OCI-LY3 (cell line): ENCODE measurements around the gene KIF18A.
A peak's percentile ranks its signal among the peaks of the same experiment; 100 is the strongest.
"Not testable (repeated sequence)": the region's sequence is repeated elsewhere in the genome, so short reads cannot be mapped to it uniquely, and the experiment has no call there.

ENCODE experiments used
- H2AFZ ChIP-seq: fragments of 200-600, 300-600 bp; shearing (Covaris generic); 2 replicates; pipeline ENCODE4 v1.6.0; 2014; ENCODE audit warnings: antibody characterized with exemption, low read depth, low read length
- H3K27ac ChIP-seq: fragments of 200-600, 300-600 bp; sonication (generic); 2 replicates; pipeline ENCODE4 v1.5.1; 2014; ENCODE audit warnings: mild to moderate bottlenecking, low read length, moderate library complexity, mixed read lengths
- H3K27me3 ChIP-seq: fragments of 200-600, 300-600 bp; sonication (generic); 2 replicates; pipeline ENCODE4 v1.6.1; 2014; ENCODE audit warnings: low read depth, low read length, mixed read lengths
- H3K36me3 ChIP-seq: fragments of 200-600, 300-600 bp; sonication (generic); replicated peaks from 2 replicates; pipeline ENCODE3; 2014; ENCODE audit warnings: low read depth, low read length, mixed read lengths
- H3K4me1 ChIP-seq: fragments of 300-600, 200-600 bp; sonication (generic); 2 replicates; pipeline ENCODE4 v1.6.1; 2014; ENCODE audit warnings: low read length, mixed read lengths
- H3K4me2 ChIP-seq: fragments of 200-600, 300-600 bp; sonication (generic); 2 replicates; pipeline ENCODE4 v1.6.1; 2014; ENCODE audit warnings: low read length, mixed read lengths
- H3K4me3 ChIP-seq: fragments of 300-600, 200-600 bp; sonication (generic); 2 replicates; pipeline ENCODE4 v1.5.1; 2014; ENCODE audit warnings: antibody characterized with exemption, mild to moderate bottlenecking, low read length, moderate library complexity
- H3K79me2 ChIP-seq: fragments of 300-600, 200-600 bp; shearing (Covaris generic); 2 replicates; pipeline ENCODE4 v1.6.1; 2014; ENCODE audit warnings: mild to moderate bottlenecking, low read length, mixed read lengths
- H3K9ac ChIP-seq: fragments of 300-600, 200-600 bp; shearing (Covaris generic); 2 replicates; pipeline ENCODE4 v1.6.0; 2014; ENCODE audit warnings: mild to moderate bottlenecking, low read length, moderate library complexity
- H3K9me3 ChIP-seq: fragments of 200-600, 300-600 bp; shearing (Covaris generic); 2 replicates; pipeline ENCODE4 v1.6.1; 2014; ENCODE audit warnings: low read length, mixed read lengths; ENCODE audit not compliant: insufficient read depth
- H4K20me1 ChIP-seq: fragments of 200-600, 300-600 bp; sonication (generic); 2 replicates; pipeline ENCODE4 v1.6.1; 2016; ENCODE audit warnings: low read length, mixed read lengths; ENCODE audit not compliant: insufficient read depth
- CTCF ChIP-seq: fragments of 200-600, 300-600 bp; sonication (generic); IDR thresholded peaks from 2 replicates; pipeline ENCODE4 v1.5.1; 2014; ENCODE audit warnings: antibody characterized with exemption, low read length, low read depth
- EZH2phosphoT487 ChIP-seq: fragments of 200-600 bp; shearing (Covaris generic); IDR thresholded peaks from 2 replicates; pipeline ENCODE4 v1.6.1; 2018; ENCODE audit warnings: antibody characterized with exemption, mixed run types, low read depth

The KIF18A gene

GRCh38 chr11:28106353-28107043 lies 1.5 kb downstream of the KIF18A start:
- peaks cover 2% of the 10 kb centered on the region for H3K36me3 ChIP-seq
- peaks cover 96% of the 10 kb centered on the region for H3K79me2 ChIP-seq
- no peaks in the 10 kb centered on the region for H3K9me3 ChIP-seq
- H4K20me1 ChIP-seq, result no peaks in the 10 kb centered on the region
- no peak overlapping the region; the same call in 1 of the 2 replicates for H2AFZ ChIP-seq
- peak overlapping the region; percentile 85 for H3K4me3 ChIP-seq
- peak overlapping the region; percentile 90 for H3K4me2 ChIP-seq
- peaks cover 35% of the 10 kb centered on the region for H3K4me1 ChIP-seq
- no peaks in the 10 kb centered on the region for H3K27me3 ChIP-seq
- no peak overlapping the region for H3K27ac ChIP-seq
- peak overlapping the region; percentile 89 for H3K9ac ChIP-seq
- no peak for TF ChIP-seq CTCF

DNA sequence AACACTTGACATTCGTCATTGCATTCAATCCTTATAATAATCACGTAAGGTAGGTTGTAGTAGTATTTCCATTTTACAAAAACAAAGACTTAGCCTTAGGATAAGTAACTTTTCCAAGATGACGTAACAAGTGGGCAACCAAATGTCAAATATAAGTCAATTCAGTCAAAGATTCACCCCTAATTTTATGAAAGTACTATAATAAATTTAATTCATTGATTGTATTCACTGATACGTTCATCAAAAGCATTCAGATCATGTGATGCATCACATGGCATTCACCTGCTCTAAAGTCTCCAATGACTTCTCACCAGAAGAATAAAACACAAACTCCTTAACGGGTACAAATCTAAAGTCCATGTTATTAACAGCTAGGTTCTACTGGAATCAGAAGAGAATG lies 2.1 kb downstream of the KIF18A start:
- H4K20me1 ChIP-seq, result no peaks in the 10 kb centered on the region
- no peaks in the 10 kb centered on the region for H3K27me3 ChIP-seq
- no peak overlapping the region for H3K4me3 ChIP-seq
- H3K36me3 ChIP-seq, result peaks cover 2% of the 10 kb centered on the region
- no peak overlapping the region for H3K9ac ChIP-seq
- TF ChIP-seq EZH2phosphoT487 (no peak), CTCF (no peak)
- H3K4me1 ChIP-seq, result peaks cover 30% of the 10 kb centered on the region
- no peaks in the 10 kb centered on the region for H3K9me3 ChIP-seq
- H3K27ac ChIP-seq, result no peak overlapping the region
- H3K4me2 ChIP-seq, result peak overlapping the region; percentile 90
- no peak overlapping the region for H2AFZ ChIP-seq
- H3K79me2 ChIP-seq, result peaks cover 93% of the 10 kb centered on the region

DNA sequence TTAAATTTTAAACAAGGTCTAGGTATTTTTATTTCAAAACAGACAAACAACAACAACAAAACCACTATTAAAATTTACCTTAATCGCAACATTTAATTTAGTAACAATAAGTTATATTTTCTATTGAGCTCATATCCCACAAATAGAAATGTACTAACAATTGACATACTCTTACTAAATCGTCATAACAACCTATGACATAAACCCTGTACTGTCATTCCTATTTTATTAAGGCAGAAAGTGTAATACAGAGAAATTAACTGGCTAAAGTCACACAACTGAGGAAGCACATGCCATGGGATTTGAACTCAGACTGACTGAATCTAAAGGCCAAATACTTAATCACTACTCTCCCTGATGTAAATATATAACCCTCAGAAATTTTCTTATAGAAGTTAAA lies 3.0 kb downstream of the KIF18A start:
- H3K27ac ChIP-seq, result no peak overlapping the region
- H3K9me3 ChIP-seq, result no peaks in the 10 kb centered on the region
- no peak overlapping the region for H3K4me2 ChIP-seq
- peaks cover 2% of the 10 kb centered on the region for H3K36me3 ChIP-seq
- no peak overlapping the region for H3K4me3 ChIP-seq
- H4K20me1 ChIP-seq, result peaks cover 2% of the 10 kb centered on the region; the same call in 1 of the 2 replicates
- TF ChIP-seq EZH2phosphoT487 (no peak), CTCF (no peak)
- H3K4me1 ChIP-seq, result peaks cover 29% of the 10 kb centered on the region
- no peaks in the 10 kb centered on the region for H3K27me3 ChIP-seq
- H3K9ac ChIP-seq, result no peak overlapping the region
- H2AFZ ChIP-seq, result no peak overlapping the region
- H3K79me2 ChIP-seq, result peaks cover 93% of the 10 kb centered on the region

DNA sequence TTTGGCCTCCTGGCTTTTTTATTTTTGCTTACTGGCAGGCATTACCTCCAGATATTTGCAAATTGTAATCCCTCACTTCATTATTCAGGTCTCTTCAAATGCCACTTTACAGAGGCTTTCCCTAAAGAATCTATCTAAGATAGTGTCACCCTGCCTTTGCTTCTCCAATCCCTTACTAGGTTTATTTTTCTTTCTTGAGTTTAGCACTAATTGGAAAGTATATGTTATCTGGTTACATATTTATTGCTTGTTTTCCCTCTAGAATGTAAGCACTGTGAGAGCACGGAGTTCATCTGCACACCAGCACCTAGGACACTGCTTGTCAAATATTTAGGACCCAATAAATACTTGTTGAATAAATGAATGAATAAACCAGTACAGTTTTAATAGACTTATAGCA lies 3.5 kb downstream of the KIF18A start:
- Histone ChIP-seq H3K4me3 (no peak overlapping the region), H2AFZ (no peak overlapping the region), H3K9ac (no peak overlapping the region), H3K27ac (no peak overlapping the region), H3K27me3 (no peaks in the 10 kb centered on the region), H3K9me3 (no peaks in the 10 kb centered on the region), H4K20me1 (peaks cover 8% of the 10 kb centered on the region; the same call in 1 of the 2 replicates), H3K4me2 (no peak overlapping the region), H3K79me2 (peaks cover 93% of the 10 kb centered on the region), H3K4me1 (peaks cover 23% of the 10 kb centered on the region), H3K36me3 (peaks cover 2% of the 10 kb centered on the region)
- TF ChIP-seq CTCF, result no peak
- no peak for TF ChIP-seq EZH2phosphoT487

DNA sequence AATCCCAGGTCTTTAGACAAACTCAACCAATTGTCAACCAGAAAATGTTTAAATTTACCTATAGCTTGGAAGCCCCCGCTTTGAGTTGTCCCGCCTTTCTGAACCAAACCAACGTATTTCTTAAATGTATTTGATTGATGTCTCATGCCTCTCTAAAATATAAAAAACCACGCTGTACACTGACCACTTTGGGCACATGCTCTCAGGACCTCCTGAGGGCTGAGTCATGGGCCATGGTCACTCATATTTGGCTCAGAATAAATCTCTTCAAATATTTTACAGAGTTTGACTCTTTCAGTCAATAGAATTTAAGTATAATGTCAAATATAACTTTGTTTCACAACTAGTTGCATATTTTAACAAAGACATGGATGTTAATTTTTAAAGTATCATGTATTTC lies 5.7 kb downstream of the KIF18A start:
- not testable (repeated sequence) for H3K4me2 ChIP-seq, H4K20me1 ChIP-seq

More for the DNA sequence above, 5.7 kb downstream of the KIF18A start:
- not testable (repeated sequence) for H3K9me3 ChIP-seq, H3K9ac ChIP-seq, H3K27me3 ChIP-seq, H3K4me3 ChIP-seq, H3K27ac ChIP-seq, H2AFZ ChIP-seq, H3K36me3 ChIP-seq
- Histone ChIP-seq H3K79me2 (peaks cover 89% of the 10 kb centered on the region), H3K4me1 (peaks cover 17% of the 10 kb centered on the region)
